Measurements from ENCODE around the gene OCSTAMP. TPM values are rescaled to one million over a fixed set of nuclear protein-coding genes. Genes with fewer than 3 reads are reported as not detected.

OCSTAMP gene, protein sequence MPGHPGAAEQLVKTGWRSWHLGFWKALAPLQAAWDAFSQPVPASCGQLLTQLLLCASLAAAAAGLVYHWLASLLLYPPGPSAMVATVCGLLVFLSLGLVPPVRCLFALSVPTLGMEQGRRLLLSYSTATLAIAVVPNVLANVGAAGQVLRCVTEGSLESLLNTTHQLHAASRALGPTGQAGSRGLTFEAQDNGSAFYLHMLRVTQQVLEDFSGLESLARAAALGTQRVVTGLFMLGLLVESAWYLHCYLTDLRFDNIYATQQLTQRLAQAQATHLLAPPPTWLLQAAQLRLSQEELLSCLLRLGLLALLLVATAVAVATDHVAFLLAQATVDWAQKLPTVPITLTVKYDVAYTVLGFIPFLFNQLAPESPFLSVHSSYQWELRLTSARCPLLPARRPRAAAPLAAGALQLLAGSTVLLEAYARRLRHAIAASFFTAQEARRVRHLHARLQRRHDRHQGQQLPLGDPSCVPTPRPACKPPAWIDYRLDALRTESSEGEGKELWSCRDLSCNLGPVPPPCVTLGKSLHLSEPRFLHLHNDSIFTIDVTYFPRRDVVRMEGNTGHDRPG
- not detected for total RNA-seq

DNA sequence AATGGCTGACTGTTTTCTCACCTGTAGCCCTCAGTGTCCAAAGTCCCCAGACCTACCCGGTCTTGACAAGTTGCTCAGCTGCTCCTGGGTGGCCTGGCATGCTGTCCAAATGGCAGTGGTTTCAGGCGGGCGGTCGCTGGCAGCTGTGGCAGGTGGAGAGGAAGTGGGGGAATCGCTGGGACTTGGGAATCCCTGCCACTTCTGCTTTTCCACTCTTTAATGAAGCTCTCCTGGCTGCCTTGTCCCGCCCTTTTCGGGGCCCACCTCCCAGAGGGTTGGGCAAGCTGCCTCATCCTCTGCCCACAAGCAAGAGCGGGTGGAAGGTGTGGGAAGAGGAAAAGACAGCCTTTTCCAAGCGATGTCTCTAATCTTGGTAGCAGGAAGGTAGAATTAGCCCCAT, at the start of gene OCSTAMP:
OCSTAMP (minus strand) TSS at position 194 of the 400 bp plus-strand sequence; CDS start at position 100, 94 bp downstream.
- Histone ChIP-seq H3K4me1 (no peaks in the 10 kb centered on the region), H3K27ac (replicated peaks in 1 of 4) (no peak within 1 kb of the TSS), H3K27me3 (peaks cover 0 to 26% (median 0%) of the 10 kb centered on the region in 4 donors), H3K4me3 (no peak within 1 kb of the TSS), H3K36me3 (no peaks in the 10 kb centered on the region), H3K9me3 (no peaks in the 10 kb centered on the region)
- no peak for DNase-seq (ENCODE audit: extremely low spot score)
- intact Hi-C loops (cut with DNase I) = no loop called here
- TF ChIP-seq, protein P1, sequence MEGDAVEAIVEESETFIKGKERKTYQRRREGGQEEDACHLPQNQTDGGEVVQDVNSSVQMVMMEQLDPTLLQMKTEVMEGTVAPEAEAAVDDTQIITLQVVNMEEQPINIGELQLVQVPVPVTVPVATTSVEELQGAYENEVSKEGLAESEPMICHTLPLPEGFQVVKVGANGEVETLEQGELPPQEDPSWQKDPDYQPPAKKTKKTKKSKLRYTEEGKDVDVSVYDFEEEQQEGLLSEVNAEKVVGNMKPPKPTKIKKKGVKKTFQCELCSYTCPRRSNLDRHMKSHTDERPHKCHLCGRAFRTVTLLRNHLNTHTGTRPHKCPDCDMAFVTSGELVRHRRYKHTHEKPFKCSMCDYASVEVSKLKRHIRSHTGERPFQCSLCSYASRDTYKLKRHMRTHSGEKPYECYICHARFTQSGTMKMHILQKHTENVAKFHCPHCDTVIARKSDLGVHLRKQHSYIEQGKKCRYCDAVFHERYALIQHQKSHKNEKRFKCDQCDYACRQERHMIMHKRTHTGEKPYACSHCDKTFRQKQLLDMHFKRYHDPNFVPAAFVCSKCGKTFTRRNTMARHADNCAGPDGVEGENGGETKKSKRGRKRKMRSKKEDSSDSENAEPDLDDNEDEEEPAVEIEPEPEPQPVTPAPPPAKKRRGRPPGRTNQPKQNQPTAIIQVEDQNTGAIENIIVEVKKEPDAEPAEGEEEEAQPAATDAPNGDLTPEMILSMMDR (IDR thresholded peaks at IDR 0.05) = no peak
- TF ChIP-seq POLR2A (IDR thresholded peaks at IDR 0.05; ENCODE audit: low read depth) (no peak), EP300 (IDR thresholded peaks at IDR 0.05) (no peak), POLR2AphosphoS5 (IDR thresholded peaks at IDR 0.05) (no peak)
- WGBS = 75% methylated on average over 9 of the region's 9 CpGs

DNA sequence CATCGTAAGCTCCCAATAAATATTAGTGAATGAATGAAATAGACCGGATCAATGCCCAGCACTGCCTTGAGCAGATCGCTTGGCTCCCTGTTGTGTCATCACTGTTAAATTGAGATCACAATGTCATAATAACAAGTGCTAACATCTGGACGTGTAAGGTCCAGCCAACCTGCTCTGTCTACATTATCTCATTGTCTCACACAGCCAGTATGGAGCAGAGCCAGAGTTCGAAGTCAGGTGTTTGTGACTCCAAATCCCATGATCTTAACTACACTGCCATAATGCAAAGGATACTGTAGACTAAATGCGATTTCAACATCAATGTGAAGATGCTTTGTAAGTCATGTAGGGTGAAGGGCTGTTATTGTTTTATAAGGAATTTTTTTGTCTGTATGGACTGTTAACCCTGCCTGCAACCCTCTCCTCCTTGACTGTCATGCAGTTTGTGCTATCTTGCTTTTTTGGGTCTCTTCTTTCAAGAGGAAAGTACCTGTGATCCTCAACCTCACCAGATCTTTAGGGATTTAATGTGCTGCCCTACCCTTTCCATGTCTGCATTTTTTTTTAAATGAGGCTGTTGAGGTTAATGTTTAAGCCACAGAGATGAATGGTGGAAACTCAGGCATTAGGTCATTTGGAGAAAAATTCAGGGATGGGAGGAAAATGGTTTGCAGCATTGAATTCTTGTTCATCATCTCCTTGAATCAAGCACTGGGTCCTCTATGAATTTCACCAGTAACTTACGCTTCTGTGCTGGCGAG, 49.0 kb upstream of the OCSTAMP start:
- no peak for DNase-seq (ENCODE audit: extremely low spot score)
- no peaks in the 10 kb centered on the region for H3K4me1 ChIP-seq
- TF ChIP-seq EP300 (IDR thresholded peaks at IDR 0.05) = no peak
- TF ChIP-seq POLR2A (IDR thresholded peaks at IDR 0.05; ENCODE audit: low read depth) = no peak
- TF ChIP-seq, protein P1 (IDR thresholded peaks at IDR 0.05) = no peak
- no peak for TF ChIP-seq POLR2AphosphoS5 (IDR thresholded peaks at IDR 0.05)
- no peaks in the 10 kb centered on the region for H3K9me3 ChIP-seq
- no peak overlapping the region for H3K4me3 ChIP-seq
- H3K27me3 ChIP-seq = no peaks in the 10 kb centered on the region
- no peak overlapping the region for H3K27ac ChIP-seq (replicated peaks in 1 of 4)
- H3K36me3 ChIP-seq = no peaks in the 10 kb centered on the region
- WGBS = 84% methylated on average over 8 of the region's 8 CpGs
- intact Hi-C loops (cut with DNase I) = no loop called here

DNA sequence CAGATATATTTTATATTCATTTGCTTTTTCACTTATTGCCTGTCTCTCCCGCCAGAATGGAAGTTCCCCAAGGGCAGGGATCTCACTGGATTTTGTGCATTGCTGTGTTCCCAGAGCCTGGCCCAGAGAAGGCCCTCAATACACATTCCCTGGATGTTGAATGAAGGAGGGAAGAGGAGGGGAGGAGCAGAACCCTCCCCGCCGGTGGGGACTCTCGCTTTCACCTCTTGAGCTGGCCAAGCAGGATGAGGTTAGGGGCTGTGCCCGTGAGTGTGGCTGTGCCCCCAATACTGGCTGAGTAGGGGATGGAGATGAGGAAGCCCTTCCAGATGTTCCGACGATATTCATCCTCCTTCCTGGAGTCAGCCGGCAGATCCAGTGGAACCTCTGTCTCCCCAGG, 45.5 kb upstream of the OCSTAMP start:
- 90% methylated on average over 8 of the region's 8 CpGs for WGBS
- no peaks in the 10 kb centered on the region for H3K27me3 ChIP-seq
- intact Hi-C loops (cut with DNase I) = no loop called here

DNA sequence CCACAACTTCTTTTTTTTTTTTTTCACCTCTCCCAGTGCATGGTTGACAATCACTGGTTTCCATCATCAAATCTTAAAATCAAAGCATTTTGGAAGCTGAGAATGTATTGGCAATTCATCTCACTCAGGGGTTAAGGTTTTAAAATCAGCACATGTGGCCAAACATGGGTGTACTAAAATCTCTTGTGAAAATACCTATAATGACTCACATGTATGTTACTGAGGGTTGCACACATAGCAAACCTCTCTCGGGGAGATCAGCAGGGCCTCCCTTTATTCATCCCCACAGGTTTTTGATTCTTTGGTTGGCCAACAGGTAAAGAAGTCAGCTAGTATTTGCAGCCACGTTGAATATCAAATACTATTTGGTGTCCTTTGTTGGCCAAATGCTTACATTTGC, 44.3 kb upstream of the OCSTAMP start:
- H3K4me1 ChIP-seq = no peaks in the 10 kb centered on the region
- no peak overlapping the region for H3K4me3 ChIP-seq
- intact Hi-C loops (cut with DNase I) = no loop called here
- TF ChIP-seq POLR2AphosphoS5 (IDR thresholded peaks at IDR 0.05) = no peak
- no peak for TF ChIP-seq POLR2A (IDR thresholded peaks at IDR 0.05; ENCODE audit: low read depth)
- TF ChIP-seq, protein P1 (IDR thresholded peaks at IDR 0.05) = no peak
- no peak for DNase-seq (ENCODE audit: extremely low spot score)
- H3K36me3 ChIP-seq = no peaks in the 10 kb centered on the region
- no peaks in the 10 kb centered on the region for H3K9me3 ChIP-seq
- no peaks in the 10 kb centered on the region for H3K27me3 ChIP-seq
- 61% methylated on average over 2 of the region's 2 CpGs for WGBS
- no peak overlapping the region for H3K27ac ChIP-seq (replicated peaks in 1 of 4)

More for the DNA sequence above, 45.5 kb upstream of the OCSTAMP start:
- TF ChIP-seq EP300 (IDR thresholded peaks at IDR 0.05) (no peak), POLR2AphosphoS5 (IDR thresholded peaks at IDR 0.05) (no peak), POLR2A (IDR thresholded peaks at IDR 0.05; ENCODE audit: low read depth) (no peak)
- TF ChIP-seq, protein P1 (IDR thresholded peaks at IDR 0.05) = no peak
- Histone ChIP-seq H3K4me3 (no peak overlapping the region), H3K36me3 (no peaks in the 10 kb centered on the region), H3K4me1 (no peaks in the 10 kb centered on the region), H3K27ac (replicated peaks in 1 of 4) (no peak overlapping the region), H3K9me3 (no peaks in the 10 kb centered on the region)
- DNase-seq (ENCODE audit: extremely low spot score) = no peak

All from esophagus muscularis mucosa (tissue), 4 donors.